Activated CD8-positive, alpha-beta memory T cell treated with anti-CD3 and anti-CD28 coated beads, Interleukin-2, amount 50 U/mL, for 24 hours (primary cell): ENCODE results near the gene RBM27.
"Not testable (repeated sequence)": the region's sequence is repeated elsewhere in the genome, so short reads cannot be mapped to it uniquely, and the experiment has no call there.

Experiments
- DNase-seq: peaks from one replicate; pipeline ENCODE4 v3.0.0-alpha.2; 2020; ENCODE audit errors: extremely low read depth

The RBM27 gene

GRCh38 chr5:146208916-146209522, 5.6 kb downstream of the RBM27 start:
- DNase-seq, result no peak

GRCh38 chr5:146209714-146210113, 6.3 kb downstream of the RBM27 start:
- no peak for DNase-seq

DNA sequence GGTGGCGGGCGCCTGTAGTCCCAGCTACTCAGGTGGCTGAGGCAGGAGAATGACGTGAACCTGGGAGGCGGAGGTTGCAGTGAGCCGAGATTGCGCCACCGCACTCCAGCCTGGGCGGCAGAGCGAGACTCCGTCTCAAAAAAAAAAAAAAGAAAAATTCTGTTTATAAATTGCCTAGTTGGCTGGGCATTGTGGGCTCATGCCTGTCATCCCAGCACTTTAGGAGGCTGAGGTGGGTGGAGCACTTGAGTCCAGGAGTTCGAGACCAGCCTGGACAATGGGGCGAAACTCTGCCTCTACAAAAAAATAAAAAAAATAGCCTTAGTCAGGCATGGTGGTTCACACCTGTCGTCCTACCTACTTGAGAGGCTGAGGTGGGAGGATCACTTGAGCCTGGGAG, 7.4 kb downstream of the RBM27 start:
- not testable (repeated sequence) for DNase-seq

DNA sequence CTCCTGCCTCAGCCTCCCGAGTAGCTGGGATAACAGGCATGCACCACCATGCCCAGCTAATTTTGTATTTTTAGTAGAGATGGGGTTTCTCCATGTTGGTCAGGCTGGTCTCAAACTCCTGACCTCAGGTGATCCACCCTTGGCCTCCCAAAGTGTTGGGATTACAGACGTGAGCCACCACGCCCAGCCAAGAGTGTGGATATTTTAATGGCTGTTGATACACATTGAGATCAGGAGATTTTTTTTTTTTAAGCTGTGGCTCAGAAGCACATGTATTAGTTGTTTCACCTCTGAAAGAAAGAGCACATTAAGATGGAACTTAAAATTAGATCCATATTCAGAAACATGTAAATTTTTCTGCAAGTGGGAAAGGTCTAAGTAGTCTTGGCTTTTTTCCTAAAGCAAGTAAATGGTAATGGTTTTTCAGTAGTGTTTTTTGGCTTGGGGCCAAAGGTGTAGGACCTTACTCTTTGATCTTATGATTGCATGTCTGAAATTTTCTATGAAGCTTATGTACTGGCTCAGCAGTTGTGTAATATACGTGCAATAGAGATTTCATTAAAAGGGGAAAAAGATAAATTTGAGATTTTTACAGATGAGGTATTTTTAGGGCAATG, 9.9 kb downstream of the RBM27 start:
- no peak for DNase-seq

DNA sequence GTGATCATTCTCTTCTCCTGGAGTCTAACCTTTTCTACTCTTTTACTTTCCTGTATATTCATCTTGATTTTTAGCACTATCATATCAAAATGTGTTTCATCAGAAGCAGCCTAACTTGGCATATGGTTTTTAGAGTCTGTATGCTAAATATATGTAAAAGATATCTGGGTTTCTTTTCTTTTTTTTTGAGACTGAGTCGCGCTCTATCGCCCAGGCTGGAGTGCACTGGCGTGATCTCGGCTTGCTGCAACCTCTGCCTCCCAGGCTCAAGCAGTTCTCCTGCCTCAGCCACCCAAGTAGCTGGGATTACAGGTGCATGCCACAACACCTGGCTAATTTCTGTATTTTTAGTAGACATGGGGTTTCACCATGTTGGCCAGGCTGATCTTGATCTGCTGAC, 11.5 kb downstream of the RBM27 start:
- not testable (repeated sequence) for DNase-seq

DNA sequence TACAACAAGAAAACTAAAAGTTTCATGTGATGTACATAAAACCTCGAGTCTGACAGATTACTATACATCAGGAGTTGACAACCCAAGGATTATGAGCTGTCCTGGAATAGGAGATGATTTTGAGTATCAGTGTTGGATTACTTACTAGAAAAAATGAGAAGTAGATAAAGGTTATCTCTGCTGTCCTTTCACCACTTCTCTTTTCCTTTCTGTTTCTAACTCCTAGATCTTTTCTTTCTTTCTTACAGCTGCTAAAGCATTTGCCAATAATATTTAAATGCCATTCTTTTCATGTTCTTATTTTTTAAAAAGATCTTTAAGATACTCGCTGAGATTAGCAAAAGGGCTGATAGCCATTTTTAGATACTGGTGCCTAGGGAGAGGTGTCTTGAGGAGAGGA, 14.8 kb downstream of the RBM27 start:
- DNase-seq, result no peak

GRCh38 chr5:146219243-146219642, 15.8 kb downstream of the RBM27 start:
- DNase-seq, result no peak

DNA sequence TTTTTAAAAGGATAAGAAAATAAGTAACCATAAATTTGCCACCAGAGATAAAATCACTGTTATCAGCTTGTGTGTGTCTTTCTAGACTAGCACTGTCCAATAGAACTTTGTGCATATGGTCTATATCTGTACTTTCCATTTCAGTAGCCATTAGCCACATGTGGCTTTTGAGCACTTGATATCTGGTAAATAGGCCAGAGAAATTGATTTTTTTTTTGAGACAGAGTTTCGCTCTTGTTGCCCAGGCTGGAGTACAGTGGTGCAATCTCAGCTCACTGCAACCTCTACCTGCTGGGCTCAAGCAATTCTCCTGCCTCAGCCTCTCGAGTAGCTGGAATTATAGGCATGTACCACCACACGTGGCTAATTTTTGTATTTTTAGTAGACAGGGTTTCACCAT, 17.8 kb downstream of the RBM27 start:
- DNase-seq, result no peak

DNA sequence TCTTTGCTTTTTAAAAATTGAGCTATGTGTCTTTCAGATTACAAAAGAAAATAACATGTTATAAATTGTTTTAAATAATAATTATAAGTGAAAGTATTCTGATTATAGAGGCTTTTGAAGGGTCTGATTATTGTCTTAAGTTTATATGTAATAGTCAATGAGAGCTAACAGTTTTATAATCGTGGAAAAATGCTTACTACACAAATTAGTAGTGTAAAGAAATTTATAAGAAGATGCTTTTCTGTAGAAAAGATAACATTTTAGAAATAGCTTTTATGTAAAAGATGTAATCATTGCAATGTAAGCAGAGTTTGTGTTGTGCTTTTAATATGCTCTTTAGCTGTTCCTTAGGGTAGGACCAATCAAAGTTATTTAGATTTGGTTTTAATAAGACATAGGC, 18.6 kb downstream of the RBM27 start:
- DNase-seq, result no peak

DNA sequence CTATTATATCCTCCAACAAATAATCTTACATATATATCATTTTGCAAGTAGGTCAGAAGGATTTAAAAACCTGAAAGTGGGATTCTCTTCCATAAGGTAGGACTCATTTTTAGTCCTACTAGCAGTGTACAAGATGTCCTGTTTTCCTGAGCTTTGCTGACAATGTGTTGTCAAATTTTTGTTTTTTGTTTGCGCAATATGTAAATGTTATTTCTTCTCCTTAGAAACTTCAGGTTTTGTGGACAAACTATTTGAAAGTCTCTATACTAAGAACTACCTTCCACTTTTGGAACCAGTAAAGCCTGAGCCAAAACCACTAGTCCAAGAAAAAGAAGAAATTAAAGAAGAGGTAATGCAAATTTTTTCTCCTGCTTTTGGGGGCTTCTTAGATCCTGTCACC, 19.8 kb downstream of the RBM27 start:
- no peak for DNase-seq

- no peak for DNase-seq
Measured at GRCh38 chr5:146229222-146229621, 25.8 kb downstream of the RBM27 start.

DNA sequence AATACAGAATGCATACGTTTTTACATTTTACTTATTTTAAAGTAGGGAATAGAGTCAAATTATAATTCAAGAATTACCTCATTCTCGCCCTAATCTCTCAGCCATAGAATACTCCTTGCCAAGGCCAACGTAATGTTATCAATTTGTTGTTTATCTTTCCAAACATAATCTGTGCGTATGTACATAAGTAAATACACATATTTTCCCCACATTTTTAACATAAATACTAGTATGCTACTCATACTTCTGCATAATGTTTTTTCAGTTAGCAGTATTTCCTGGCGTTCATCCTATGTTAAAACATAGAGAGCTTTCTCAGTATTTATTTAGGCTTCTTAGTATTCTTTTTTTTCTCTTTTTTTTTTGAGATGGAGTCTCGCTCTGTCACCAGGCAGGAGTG, 28.8 kb downstream of the RBM27 start:
- no peak for DNase-seq

DNA sequence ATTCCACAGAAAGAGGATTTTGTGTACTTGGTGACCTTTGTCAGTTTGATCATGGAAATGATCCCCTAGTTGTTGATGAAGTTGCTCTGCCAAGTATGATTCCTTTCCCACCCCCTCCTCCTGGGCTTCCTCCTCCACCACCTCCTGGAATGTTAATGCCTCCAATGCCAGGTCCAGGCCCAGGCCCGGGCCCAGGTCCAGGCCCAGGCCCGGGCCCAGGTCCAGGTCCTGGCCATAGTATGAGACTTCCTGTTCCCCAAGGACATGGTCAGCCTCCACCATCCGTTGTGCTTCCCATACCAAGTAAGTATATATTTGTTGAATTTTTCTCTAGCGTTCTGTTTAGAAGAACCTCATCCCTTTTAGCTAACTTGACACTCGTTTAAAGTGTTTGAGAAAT, 30.0 kb downstream of the RBM27 start:
- no peak for DNase-seq

- DNase-seq, result no peak
Measured at GRCh38 chr5:146238973-146239372, 35.6 kb downstream of the RBM27 start.

GRCh38 chr5:146240951-146241350, 37.5 kb downstream of the RBM27 start:
- DNase-seq, result no peak

DNA sequence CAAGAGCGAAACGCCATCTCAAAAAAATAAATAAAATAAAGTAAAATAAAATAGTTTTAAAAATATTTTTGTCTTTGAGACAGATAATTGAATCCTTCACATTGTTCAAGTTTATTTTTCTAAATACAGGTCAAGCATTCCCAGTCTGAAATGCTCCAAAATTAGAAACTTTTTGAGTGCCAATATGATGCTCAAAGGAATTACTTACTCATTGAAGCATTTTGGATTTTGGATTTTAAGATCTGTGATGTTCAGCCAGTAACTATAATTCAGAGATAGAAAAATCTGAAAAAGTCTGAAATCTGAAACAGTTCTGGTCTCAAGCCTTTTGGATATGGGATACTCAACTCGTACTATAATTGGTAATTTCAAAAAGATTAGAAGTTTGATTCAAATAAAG, 39.8 kb downstream of the RBM27 start:
- no peak for DNase-seq

DNA sequence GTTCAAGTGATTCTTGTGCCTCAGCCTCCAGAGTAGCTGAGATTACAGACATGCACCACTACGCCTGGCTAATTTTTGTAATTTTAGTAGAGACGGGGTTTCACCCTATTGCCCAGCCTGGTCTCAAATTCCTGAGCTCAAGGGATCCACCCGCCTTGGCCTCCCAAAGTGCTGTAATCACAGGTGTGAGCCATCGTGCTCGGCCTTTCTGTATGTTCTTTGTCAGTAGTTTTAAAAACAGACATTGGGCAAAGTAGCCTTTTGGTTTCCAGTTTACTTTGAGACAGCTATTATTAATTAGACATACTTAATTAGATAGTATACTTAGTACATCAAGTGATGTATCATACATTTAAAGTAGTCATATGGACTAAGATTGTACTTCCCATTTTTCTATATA, 45.2 kb downstream of the RBM27 start:
- DNase-seq, result no peak

DNA sequence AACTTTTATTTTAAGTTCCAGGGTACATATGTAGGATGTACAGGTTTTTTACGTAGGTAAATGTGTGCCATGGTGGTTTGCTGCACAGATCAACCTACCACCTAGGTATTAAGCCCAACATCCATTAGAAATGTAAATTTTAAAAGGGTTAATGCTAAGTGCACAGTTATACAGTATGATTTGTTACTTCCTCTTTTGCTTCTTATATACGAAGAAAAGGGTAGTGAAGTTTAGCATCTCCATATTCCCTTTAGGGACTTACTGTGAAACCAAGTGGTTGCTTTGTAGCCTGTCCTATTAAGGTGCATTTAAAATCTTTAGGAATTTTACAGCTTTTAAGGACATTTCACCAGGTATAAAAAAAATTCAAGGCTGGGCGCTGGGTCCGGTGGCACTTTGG, 46.4 kb downstream of the RBM27 start:
- no peak for DNase-seq
